GM21529 (cell line): ENCODE results near the gene ABCF1.

ENCODE experiments used
- ATAC-seq: cut with Tn5 transposase; IDR thresholded peaks from one replicate; pipeline ENCODE4 v1.9.1; 2021; ENCODE audit not compliant: unreplicated experiment

The ABCF1 gene

GRCh38 chr6:30599625-30600324 lies 28.5 kb downstream of the ABCF1 start:
- ATAC-seq: no peak

GRCh38 chr6:30600451-30600961 lies 29.3 kb downstream of the ABCF1 start:
- ATAC-seq: no peak

GRCh38 chr6:30601436-30601814 lies 30.2 kb downstream of the ABCF1 start:
- no peak for ATAC-seq

- ATAC-seq: no peak
These were observed 30.8 kb downstream of the ABCF1 start for GRCh38 chr6:30601815-30602641.

- ATAC-seq: no peak
These were observed 32.7 kb downstream of the ABCF1 start for GRCh38 chr6:30603961-30604360.

- no peak for ATAC-seq
These were observed 38.8 kb downstream of the ABCF1 start for GRCh38 chr6:30610065-30610464.

- no peak for ATAC-seq
These were observed 40.1 kb downstream of the ABCF1 start for GRCh38 chr6:30611150-30611855.

- no peak for ATAC-seq
These were observed 40.6 kb downstream of the ABCF1 start for GRCh38 chr6:30611856-30612194.

GRCh38 chr6:30612213-30612612 lies 41.0 kb downstream of the ABCF1 start:
- no peak for ATAC-seq

- no peak for ATAC-seq
These were observed 41.5 kb downstream of the ABCF1 start for GRCh38 chr6:30612687-30613248.

- ATAC-seq: no peak
These were observed 42.2 kb downstream of the ABCF1 start for GRCh38 chr6:30613251-30614043.

GRCh38 chr6:30614044-30614842 lies 43.0 kb downstream of the ABCF1 start:
- no peak for ATAC-seq

- peak; percentile 54 for ATAC-seq
These were observed 43.6 kb downstream of the ABCF1 start for GRCh38 chr6:30614843-30615218.

GRCh38 chr6:30615219-30615957 lies 44.1 kb downstream of the ABCF1 start:
- no peak for ATAC-seq

GRCh38 chr6:30615958-30616810 lies 44.9 kb downstream of the ABCF1 start:
- no peak for ATAC-seq

GRCh38 chr6:30616811-30617564 lies 45.7 kb downstream of the ABCF1 start, which contains the start of gene PPP1R10:
Gene PPP1R10 (minus strand): TSS chr6:30617243. CDS start chr6:30609944, 7,299 bp downstream.
- peak; percentile 72 for ATAC-seq

GRCh38 chr6:30617565-30618269 lies 46.5 kb downstream of the ABCF1 start, which contains the start of gene MRPS18B:
Gene MRPS18B (plus strand): TSS chr6:30617840. CDS start chr6:30617866, 26 bp downstream.
- peak; percentile 69 for ATAC-seq
